ENCODE data around the gene PTPRU.

The PTPRU gene

GRCh38 chr1:29270929-29271521, 34.7 kb downstream of the PTPRU start:
- DNase-seq, result no peak

DNA sequence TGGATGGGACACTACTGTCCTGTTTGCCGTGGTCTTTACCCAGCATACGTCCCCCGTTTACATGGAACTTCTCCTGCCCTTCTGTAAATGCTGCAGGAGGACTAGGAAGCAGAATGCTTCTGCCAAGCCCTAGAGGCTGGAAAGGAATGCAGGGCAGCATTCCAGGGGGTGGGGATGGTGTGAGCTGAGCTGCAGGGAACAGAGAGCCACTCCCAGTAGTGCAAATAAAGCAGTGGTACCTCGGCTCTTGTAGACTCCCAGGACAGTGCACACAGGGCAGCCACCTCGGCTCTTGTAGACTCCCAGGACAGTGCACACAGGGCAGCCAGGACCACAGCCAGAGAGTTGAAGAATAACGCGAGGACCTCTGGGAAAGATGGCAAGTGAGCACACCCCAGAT, 35.4 kb downstream of the PTPRU start:
- no peak for DNase-seq

DNA sequence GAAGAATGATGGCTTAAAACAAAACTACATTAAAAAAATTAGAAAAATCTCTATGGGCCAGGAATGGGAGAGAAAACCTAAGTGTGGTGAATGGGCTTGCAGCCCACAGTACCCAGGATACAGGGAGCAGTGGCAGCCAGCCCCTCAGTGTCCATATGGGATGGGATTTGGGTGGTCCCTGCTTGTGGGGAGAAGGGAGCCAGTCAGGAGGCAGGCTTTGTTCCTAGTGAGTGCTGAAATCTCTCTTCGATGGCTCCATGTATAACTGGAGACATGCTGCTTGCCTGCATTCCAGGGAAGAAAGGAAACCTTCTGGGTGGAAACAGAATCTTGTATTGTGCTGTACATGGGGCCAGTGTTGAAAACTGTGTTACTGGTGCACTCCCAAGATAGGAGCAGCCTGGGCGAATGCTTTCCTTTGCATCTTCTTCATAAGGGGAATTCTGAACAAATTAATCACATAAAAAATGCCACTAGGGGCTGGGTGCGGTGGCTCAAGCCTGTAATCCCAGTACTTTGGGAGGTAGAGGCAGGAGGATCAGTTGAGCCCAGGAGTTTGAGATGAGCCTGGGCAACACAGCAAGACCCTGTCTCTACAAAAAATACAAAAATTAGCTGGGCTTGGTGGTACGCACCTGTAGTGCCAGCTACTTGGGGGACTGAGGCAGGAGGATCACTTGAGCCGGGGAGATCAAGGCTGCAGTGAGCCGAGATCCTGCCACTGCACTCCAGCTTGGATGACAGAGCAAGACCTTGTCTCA, 36.0 kb downstream of the PTPRU start:
- DNase-seq, result no peak

GRCh38 chr1:29275435-29275834, 39.1 kb downstream of the PTPRU start:
- DNase-seq, result no peak

GRCh38 chr1:29278124-29278523, 41.8 kb downstream of the PTPRU start:
- no peak for DNase-seq

DNA sequence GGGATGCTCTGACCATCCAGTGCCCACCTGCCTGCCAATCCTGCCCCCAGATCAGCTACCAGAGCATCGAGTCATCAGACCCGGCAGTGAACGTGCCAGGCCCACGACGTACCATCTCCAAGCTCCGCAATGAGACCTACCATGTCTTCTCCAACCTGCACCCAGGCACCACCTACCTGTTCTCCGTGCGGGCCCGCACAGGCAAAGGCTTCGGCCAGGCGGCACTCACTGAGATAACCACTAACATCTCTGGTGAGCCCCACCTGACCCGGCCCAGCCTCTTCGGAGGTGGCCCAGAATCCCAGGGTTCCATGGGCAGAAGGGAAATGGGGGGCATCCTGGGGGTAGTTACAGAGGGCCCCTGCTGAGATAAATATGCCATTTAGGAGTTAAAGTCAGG, 43.1 kb downstream of the PTPRU start:
- DNase-seq, result no peak

GRCh38 chr1:29279951-29280391, 43.6 kb downstream of the PTPRU start:
- DNase-seq, result no peak

DNA sequence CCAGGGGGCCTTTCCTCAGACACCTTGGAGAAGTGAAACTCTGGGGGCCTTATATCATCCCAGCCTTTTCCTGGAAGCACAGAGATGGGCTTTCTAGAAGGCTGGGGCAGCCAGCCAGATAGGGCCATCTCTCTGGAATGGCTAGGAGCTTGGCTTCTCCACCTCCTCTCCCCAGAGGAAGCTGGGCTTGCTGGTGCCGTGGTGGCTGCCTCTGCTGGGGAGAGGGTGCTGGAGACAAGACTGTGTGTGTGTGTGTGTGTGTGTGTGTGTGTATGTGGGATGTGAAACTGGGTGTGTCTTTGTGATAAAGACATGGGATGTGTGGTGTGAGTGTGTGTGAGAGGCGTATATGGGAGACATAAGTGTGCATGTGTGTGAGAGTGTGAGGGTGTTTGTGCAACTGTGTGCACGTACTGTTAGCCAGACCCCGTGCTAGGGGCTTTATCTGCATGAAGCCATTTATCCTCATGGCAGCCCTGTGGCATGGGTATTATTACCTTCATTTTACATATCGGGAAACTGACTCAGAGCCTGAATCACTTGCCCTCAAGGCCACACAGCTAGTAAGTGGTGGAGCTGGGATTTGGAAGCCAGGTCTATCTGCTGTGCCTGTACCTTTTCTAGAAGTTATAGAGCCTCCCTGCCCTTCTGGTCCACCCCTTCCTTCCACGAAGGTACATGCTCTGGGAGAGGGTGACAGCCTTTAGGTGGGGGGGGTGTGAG, 44.2 kb downstream of the PTPRU start:
- DNase-seq, result no peak

GRCh38 chr1:29281571-29281970, 45.2 kb downstream of the PTPRU start:
- DNase-seq, result no peak

DNA sequence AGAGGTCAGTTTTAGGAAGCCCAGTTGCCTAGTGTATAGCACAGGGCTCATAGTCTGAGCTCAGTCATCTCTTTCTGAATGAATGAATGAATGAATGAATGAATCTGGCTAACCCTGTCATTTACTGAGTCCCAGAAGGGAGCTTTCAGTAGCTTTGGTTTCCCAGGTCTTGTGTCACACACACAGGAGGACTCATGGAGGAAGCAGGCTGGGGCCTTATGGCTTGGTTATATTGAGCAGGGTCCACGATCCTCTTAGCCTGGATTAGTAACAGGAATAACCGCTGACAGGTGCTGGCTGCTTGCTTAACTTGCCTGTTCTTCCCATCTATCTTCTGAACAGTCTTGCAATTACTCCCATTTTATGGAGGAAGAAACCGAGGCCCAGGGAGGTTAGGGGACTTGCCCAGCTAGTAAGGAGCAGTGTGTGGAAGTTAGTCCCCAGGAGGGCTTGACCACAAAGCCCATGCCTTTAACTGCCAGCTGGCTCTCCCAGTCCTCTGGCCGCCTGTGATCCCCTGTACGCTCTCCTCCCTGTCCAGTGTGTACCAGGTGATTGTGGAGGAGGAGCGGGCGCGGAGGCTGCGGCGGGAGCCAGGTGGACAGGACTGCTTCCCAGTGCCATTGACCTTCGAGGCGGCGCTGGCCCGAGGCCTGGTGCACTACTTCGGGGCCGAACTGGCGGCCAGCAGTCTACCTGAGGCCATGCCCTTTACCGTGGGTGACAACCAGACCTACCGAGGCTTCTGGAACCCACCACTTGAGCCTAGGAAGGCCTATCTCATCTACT, 46.0 kb downstream of the PTPRU start:
- no peak for DNase-seq

GRCh38 chr1:29282924-29283803, 46.8 kb downstream of the PTPRU start:
- no peak for DNase-seq

- no peak for DNase-seq
These were observed 47.5 kb downstream of the PTPRU start for GRCh38 chr1:29283804-29284195.

GRCh38 chr1:29284286-29284960, 48.1 kb downstream of the PTPRU start:
- DNase-seq, result no peak

GRCh38 chr1:29284961-29285560, 48.7 kb downstream of the PTPRU start:
- DNase-seq, result no peak

GRCh38 chr1:29285771-29286170, 49.4 kb downstream of the PTPRU start:
- DNase-seq, result no peak

- DNase-seq, result no peak
These were observed 50.0 kb downstream of the PTPRU start for GRCh38 chr1:29286194-29286767.

DNA sequence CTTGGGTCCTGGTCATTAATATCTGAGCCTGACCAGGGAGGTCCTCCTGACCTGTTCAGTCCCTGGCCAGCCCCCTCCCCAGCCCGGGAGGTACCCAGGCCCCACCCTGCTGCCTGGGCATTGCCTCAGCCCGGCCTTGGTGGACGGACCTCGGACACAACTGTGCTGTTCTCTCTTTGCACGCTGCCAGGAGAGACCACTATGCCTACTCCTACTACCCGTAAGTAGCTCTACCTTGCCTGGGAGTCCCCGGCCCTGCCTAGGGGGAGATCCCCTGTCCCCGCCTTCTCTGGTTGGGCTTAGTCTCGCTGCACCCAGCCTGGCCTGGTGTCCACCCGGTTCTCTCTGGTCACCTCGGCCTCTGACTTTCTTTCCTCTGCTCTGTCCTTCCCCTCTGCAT, 53.2 kb downstream of the PTPRU start:
- no peak for DNase-seq

GRCh38 chr1:29290414-29290985, 54.2 kb downstream of the PTPRU start:
- DNase-seq, result no peak

DNA sequence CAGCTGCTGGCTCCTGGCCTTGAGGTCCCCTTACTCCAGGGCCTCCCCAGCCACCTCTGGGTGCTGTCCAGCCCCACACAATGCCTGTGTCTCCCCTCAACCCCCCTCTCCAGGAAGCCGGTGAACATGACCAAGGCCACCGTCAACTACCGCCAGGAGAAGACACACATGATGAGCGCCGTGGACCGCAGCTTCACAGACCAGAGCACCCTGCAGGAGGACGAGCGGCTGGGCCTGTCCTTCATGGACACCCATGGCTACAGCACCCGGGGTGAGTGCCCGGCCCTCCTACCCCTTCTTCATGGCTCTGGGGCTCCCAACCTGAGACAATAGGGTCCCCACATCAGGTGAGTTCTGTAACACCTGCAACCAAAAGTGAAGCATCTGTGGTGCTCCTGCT, 55.4 kb downstream of the PTPRU start:
- no peak for DNase-seq

DNA sequence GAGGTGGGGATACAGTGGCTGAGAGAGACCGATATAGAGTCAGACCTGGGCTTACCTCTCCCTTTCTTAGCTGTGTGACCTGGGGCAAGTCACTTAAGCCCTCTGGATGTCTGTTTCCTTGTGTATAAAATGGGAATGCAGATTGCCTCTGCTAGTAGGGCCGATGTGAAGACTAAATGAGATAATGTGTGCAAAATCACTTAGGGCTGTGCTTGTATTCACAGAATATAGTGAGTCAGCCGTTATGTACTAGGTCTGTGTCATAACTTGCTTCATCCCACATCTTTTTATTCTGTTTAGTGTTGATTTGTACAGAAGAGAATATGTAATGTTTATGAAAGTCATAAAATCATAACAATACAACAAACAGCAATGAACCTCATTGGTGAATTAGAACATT, 56.0 kb downstream of the PTPRU start:
- DNase-seq, result no peak

Measured in activated CD4-positive, alpha-beta T cell treated with anti-CD3 and anti-CD28 coated beads for 1 hour (primary cell).